Activated naive CD4-positive, alpha-beta T cell treated with anti-CD3 and anti-CD28 coated beads, Interleukin-2, amount 50 U/mL, for 72 hours (primary cell): Measurements from ENCODE around the gene GLTP. TPM values are rescaled to one million over a fixed set of nuclear protein-coding genes. Genes with fewer than 3 reads are reported as not detected.
"Not testable (repeated sequence)": the region's sequence is repeated elsewhere in the genome, so short reads cannot be mapped to it uniquely, and the experiment has no call there.

Source experiments
- ATAC-seq, 2 donors: fragments of 150-1000 bp; cut with Tn5 transposase; 2 replicates each; pipeline ENCODE4 v1.10.0; 2021; ENCODE audit warnings: mild to moderate bottlenecking in 2 of 2, moderate library complexity in 2 of 2
- DNase-seq, 2 donors: peaks; one replicate each; pipeline ENCODE4 v3.0.0; 2021 to 2022; ENCODE audit warnings: low spot score in 2 of 2
- H3K27ac Mint-ChIP-seq, 2 donors: one replicate each; pipeline ENCODE4 v1.8.0; 2022; ENCODE audit warnings: mild to moderate bottlenecking in 2 of 2, mixed read lengths in 2 of 2
- H3K36me3 Mint-ChIP-seq, 2 donors: one replicate each; pipeline ENCODE4 v1.8.0; 2022; ENCODE audit warnings: mixed read lengths in 2 of 2
- H3K9me3 Mint-ChIP-seq, 2 donors: one replicate each; pipeline ENCODE4 v1.8.0; 2022; ENCODE audit warnings: mixed read lengths in 2 of 2
- total RNA-seq, 2 donors: library from RNA; stranded (reverse); gene quantifications; one replicate each; pipeline ENCODE4 v1.2.3, GENCODE V29; 2022

GLTP gene
- total RNA-seq, 2 donors from 2014 or later, result 22.2 to 24.9 TPM

DNA sequence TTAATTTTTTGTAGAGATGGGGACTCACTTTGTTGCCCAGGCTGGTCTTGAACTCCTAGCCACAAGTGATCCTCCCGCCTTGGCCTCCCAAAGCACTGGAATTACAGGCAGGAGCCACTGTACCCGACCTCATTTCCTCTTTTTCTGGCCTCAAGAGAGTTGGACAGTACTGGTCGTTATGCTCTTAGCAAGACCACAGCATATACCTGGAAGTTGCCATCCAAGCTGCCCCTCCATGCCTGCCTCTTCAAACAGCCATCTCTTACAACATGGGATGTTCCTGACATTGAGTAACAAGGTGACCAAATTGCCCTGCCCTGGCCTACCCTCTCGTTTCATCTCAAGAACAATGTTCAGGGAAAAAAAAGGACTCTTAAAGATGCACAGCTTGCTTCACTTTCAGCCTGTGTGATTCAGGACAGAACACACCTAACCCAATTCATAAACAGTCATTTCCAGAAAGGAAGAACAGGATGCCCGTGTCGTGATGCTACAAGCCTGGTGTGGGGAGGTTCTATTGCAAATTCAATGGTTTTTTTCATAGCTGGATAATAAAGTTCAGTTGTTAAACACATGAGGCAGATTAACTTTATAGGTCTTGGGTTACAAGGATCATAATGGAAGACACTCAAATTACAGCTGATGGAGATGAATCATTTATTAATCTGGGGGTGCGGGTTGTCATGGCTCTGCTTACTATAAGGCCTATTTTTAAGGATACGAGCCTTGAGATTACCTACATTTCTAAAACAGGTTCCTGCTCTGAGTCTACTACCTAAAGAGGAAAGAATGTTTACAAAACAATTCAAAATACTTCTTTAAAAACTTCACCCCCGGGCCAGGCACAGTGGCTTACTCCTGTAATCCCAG, 11.9 kb downstream of the GLTP start:
- Mint-ChIP-seq H3K27ac (peak overlapping the region in 1 of 2 donors; percentile 3), H3K36me3 (no peaks in the 10 kb centered on the region), H3K9me3 (no peaks in the 10 kb centered on the region)
- ATAC-seq (peak; percentile 57 to 85), DNase-seq (no peak)

DNA sequence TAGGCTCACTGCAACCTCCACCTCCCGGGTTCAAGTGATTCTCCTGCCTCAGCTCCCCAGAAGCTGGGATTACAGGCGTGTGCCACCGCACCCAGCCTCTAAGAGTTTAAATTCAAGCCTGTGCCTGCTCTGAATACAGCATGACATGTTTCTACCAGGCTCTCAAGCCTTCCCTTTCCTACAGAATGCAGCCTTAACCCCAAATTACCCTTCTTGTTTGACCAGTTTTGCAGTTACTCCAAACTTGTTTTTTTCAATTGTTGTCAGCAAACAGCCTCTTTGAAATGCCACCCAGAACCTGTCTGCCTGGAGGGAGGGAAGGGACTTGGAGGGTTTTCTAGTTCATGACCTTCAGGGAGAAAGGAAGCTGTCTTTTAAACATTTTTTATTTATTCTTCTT, 15.4 kb downstream of the GLTP start:
- Mint-ChIP-seq H3K27ac (no peak overlapping the region), H3K9me3 (no peaks in the 10 kb centered on the region), H3K36me3 (no peaks in the 10 kb centered on the region)
- ATAC-seq (no peak), DNase-seq (no peak)

DNA sequence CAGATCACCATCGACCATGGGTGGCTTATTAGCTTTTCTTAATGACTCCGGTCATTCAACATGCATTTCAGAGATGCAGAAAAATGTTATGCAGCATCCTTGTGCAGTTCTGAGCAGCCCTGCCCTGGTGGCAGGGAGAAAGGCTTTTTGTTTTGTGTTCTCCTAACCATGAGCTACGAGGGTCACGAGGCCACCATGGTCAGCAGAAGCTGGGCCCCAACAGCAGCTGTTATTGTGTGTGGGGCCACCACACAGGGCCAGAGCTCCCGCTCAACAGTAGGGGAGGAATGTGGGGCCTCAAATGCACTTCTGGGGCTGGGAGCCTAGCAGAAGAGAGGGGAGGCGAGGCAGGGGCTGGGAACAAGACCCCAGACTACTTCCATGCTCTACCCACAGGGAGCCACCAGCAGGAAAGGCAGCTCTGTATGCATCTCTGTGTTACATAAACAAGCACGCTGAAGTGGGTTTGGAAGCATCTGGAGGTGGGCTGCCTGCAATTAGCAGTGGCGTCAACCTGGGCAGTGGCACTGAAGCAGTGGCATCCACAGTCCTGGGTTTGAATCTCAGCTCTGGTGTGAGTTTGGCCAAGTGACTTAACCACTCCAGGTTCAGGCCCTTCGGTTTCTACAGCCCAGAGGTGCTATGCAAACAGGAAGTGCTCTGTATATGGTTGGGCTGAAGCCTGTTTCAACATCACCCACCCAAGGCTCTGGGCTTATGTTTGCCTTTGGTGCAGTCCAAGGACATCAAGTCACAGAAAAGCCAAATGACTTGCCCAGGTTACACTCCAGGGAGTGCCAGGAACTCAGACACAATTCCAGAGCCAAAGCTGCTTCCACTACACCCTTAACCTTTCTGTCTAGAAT, 16.3 kb downstream of the GLTP start:
- H3K27ac Mint-ChIP-seq, result peak overlapping the region in 1 of 2 donors; percentile 74
- H3K36me3 Mint-ChIP-seq, result no peaks in the 10 kb centered on the region
- no peaks in the 10 kb centered on the region for H3K9me3 Mint-ChIP-seq
- DNase-seq, result no peak
- no peak for ATAC-seq

DNA sequence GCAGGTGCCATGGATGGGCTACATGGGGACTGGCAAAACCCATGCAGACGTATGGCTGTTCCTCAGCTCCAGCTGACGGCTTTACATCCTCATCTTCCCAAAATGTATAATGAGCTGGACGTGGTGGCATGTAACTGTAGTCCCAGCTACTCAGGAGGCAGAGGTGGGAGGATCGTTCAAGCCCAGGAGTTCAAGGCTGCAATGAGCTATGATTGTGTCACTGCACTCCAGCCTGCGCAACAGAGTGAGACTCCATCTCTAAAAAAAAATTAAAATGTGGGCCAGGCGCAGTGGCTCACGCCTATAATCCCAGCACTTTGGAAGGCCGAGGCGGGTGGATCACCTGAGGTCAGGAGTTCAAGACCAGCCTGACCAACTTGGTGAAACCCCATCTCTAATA, 17.9 kb downstream of the GLTP start:
- not testable (repeated sequence) for DNase-seq, ATAC-seq, H3K36me3 Mint-ChIP-seq, H3K9me3 Mint-ChIP-seq
- peak overlapping the region in 1 of 2 donors; percentile 37 for H3K27ac Mint-ChIP-seq

DNA sequence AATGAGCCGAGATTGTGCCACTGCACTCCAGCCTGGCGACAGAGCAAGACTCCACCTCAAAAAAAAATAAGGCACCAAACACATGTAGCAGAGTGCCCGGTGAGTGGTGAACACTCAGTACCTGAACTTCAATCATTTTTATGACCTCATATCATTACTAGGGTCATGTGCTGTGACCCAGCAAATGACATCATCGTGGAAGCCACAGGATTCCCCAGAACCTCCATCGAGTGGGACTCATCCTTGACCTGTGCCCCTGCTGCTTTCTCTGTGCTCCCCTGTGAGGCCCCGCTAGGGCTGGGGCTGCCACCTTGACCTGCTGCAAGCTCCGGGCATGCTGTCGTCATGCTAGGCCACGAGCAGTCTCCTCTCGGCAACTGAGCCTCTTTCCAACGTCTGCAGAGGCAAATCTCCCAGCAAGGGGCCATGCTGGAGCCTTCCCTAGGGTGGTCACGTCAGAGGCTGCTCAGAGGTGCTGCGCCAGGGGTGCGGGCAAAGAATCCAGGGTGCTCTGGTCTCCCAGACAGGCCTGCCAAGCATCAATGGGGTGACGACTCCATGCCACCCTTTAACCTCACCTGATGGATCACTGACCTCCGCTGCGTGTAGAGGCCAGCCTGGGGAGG, 18.5 kb downstream of the GLTP start:
- peak in 1 of 2 donors; percentile 40 for ATAC-seq
- Mint-ChIP-seq H3K36me3 (no peaks in the 10 kb centered on the region), H3K9me3 (no peaks in the 10 kb centered on the region), H3K27ac (peak overlapping the region in 1 of 2 donors; percentile 37)
- no peak for DNase-seq

DNA sequence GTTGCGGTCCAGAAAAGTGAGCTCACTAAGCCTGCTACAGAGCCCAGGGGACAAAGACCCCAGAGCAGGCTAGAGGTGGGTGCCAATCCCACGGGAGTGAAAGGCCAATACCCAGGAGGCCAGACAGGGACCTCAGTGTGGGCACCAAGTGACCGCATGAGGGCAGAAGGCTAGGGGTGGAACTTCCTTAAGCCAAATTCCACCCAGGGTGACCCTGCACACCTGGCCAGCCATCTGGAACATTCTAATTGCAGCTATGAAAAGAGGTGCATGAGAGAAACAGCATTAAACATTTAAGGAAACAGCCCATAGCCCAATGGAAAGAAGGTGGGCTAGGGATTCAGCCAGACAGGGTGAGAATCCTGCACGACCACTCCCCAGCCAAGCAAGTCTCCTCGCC, 19.4 kb downstream of the GLTP start:
- H3K27ac Mint-ChIP-seq, result no peak overlapping the region
- H3K9me3 Mint-ChIP-seq, result no peaks in the 10 kb centered on the region
- ATAC-seq (no peak), DNase-seq (no peak)
- H3K36me3 Mint-ChIP-seq, result no peaks in the 10 kb centered on the region

DNA sequence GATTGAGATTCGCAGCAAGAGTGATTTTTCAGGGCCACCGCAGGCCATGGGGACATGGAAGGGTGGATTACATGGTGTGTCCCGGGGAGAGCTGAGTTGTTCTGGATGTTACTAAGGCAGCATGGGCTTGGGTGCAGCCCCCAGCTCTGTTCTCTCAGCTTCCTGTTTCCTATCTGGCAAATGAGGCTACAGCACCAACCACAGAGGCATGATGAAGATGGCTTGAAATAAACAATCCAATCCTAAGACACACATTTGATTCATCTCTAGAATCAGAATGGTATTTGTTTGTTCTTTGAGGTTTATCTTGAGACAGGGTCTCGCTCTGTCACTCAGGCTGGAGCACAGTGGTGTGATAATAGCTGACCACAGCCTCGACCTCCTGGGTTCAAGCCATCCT, 21.6 kb downstream of the GLTP start:
- H3K36me3 Mint-ChIP-seq, result no peaks in the 10 kb centered on the region
- peak overlapping the region; percentile 5 to 33 for H3K27ac Mint-ChIP-seq

DNA sequence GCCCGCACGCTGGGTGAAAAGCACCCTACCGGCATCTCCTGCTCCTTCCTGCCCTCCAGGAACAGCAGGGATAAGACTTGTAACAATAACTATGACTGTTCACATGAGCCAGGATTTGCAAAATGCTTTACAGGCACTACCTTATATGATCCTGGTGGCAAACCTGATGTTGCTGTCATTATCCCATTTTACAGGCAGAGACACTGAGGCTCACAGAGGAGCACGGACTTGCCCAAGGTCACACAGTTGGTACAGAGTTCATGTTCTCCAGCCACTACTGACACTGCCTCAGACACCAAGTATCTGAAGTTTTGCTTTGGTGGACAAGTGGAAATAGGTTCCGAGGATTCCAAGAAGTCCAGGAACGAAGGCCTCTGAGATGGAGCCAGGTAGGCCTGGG, 22.6 kb downstream of the GLTP start:
- Mint-ChIP-seq H3K27ac (peak overlapping the region in 1 of 2 donors; percentile 33), H3K9me3 (no peaks in the 10 kb centered on the region), H3K36me3 (no peaks in the 10 kb centered on the region)
- DNase-seq (no peak), ATAC-seq (no peak)

More for the DNA sequence above, 21.6 kb downstream of the GLTP start:
- DNase-seq (no peak), ATAC-seq (peak in 1 of 2 donors; percentile 32)
- no peaks in the 10 kb centered on the region for H3K9me3 Mint-ChIP-seq

DNA sequence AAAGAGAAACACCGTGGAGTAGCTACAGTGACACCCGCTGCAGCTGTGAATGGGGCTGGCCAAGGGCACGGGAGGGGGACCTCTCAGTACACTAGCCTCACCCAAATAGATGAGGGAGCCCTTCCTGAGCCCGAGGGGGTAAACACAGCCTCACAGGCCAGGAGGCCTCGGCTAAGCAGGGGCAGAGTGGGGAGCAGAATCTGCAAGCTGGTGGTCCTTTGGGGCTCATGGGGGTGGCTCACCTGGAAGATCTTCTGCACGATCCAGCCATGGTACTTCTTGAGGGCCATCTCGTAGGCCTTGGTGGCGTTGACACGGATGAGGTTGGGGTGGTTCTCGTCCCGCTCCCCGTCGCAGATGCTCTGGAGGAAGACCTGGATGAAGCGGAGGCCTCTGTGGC, 25.0 kb downstream of the GLTP start:
- H3K36me3 Mint-ChIP-seq, result no peaks in the 10 kb centered on the region
- peak overlapping the region in 1 of 2 donors; percentile 76 for H3K27ac Mint-ChIP-seq
- H3K9me3 Mint-ChIP-seq, result no peaks in the 10 kb centered on the region
- ATAC-seq (no peak), DNase-seq (no peak)

DNA sequence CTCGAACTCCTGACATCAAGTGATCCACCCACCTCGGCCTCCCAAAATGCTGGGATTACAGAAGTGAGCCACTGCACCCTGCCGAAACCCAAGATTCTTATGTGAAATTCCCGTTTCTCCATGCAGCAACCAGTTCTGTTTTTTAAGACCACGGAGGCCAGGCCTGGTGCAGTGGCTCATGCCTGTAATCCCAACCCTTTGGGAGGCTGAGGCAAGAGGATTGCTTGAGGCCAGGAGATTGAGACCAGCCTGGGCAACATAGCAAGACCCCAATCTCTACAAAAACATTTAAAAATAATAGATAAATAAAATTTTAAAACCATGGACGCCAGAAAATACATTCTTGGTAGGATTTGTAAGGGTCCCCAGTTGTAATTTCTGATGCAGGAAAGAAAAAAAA, 29.8 kb downstream of the GLTP start:
- DNase-seq, H3K9me3 Mint-ChIP-seq, ATAC-seq, H3K36me3 Mint-ChIP-seq, H3K27ac Mint-ChIP-seq: not testable (repeated sequence)

DNA sequence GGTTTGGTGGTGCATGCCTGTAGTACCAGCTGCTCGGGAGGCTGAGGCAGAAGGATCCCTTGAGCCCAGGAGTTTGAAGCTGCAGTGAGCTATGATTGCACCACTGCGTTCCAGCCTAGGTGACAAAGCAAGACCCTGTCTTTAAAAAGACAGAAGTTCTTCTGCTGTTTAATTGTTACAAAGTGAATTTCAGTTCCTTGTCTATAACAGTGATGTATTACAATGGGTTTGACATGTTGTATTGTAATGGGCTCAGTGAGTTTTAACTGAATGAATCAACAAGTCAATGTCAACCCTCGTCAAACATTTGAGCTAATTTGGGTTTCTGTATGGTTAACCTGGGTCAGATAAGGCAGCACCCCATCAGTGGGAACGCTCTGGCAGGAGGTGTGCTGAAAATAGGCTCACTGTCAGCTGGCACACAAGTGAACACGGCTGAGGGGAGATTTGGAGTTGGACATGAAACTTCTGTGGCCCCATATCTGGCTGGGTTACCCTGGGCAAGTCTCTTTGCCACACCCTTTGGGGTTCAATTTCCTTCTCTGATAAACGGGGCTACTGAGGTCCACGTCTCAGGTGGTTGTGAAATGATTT, 33.1 kb downstream of the GLTP start:
- Mint-ChIP-seq H3K27ac (no peak overlapping the region), H3K36me3 (no peaks in the 10 kb centered on the region), H3K9me3 (no peaks in the 10 kb centered on the region)
- DNase-seq, result no peak
- ATAC-seq, result no peak

DNA sequence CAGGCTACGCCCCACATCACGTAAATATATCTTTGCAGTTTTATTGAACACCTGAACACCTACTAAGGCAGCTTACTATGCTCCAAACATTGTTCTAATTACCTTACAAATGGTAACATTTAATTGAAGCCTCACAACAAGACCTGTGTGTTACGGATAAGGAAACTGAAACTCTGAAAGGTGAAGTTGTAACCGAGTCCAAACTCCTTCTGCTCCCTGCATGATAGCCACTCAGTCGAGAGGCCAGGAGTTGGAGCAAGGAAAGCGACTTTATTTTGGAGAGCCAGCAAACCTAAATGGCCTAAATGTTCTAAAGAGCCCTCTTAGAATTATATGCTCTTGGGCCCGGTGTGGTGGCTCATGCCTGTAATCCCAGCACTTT, 34.5 kb downstream of the GLTP start:
- Mint-ChIP-seq H3K27ac (peak overlapping the region in 1 of 2 donors; percentile 46), H3K36me3 (no peaks in the 10 kb centered on the region), H3K9me3 (no peaks in the 10 kb centered on the region)
- ATAC-seq, result no peak
- no peak for DNase-seq

DNA sequence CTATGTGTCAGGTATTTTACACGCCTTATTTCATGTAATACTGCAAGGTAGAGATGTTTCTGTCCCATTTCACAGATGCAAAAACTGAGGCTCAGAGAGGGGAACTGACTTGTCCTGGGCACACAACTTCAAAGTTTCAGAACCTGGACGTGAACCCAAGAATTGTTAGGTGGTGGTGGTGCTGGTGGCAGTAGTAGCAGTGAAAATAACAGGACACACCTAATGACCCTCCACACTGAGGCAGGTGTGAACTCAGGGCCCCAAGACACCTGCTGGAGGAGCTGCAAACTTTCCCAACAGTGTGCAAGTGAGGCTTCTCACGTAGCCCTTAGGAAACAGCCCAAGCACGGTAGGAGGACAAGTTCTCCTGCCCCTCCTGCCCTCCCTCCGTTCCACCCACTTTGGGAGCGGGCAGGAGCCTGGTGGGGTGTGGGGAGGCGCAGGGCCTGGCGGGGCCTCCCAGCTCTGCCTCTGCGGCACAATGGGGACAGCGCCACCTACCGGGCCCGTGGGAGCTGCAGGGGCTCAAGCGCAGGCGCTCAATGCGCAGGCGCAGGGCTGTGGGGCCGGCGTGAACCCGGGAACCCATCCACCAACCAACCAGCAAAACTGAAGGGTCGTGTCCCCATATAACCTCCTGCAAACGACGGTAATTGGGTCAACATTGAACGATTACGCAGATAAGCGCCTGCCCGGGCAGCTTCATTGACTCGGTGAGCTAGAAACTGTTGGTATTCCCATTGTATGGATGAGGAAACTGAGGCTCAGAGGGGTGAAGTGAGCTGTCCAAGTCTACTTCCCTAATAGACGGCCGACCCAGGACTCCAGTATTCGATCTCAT, 35.1 kb downstream of the GLTP start:
- H3K27ac Mint-ChIP-seq, result peak overlapping the region in 1 of 2 donors; percentile 46
- H3K36me3 Mint-ChIP-seq, result no peaks in the 10 kb centered on the region
- DNase-seq (peak; percentile 92 to 99), ATAC-seq (peak; percentile 97)
- H3K9me3 Mint-ChIP-seq, result no peaks in the 10 kb centered on the region

DNA sequence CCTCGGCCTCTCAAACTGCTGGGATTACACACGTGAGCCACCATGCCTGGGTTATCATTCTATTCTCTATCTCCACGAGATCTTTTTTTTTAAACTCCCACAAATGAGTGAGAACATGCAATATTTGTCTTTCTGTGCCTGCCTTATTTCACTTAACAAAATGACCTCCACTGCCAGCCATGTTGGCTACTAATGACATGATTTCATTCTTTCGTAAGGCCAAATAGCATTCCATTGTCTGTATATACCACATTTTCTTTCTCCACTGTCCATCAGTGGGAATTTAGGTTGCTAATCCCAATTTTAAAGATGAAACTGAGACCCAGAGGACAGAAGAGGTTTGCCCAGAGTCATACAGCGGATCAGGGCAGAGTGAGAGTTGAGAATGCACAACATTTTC, 36.2 kb downstream of the GLTP start:
- no peak for DNase-seq
- Mint-ChIP-seq H3K9me3 (no peaks in the 10 kb centered on the region), H3K36me3 (no peaks in the 10 kb centered on the region), H3K27ac (no peak overlapping the region)
- no peak for ATAC-seq

DNA sequence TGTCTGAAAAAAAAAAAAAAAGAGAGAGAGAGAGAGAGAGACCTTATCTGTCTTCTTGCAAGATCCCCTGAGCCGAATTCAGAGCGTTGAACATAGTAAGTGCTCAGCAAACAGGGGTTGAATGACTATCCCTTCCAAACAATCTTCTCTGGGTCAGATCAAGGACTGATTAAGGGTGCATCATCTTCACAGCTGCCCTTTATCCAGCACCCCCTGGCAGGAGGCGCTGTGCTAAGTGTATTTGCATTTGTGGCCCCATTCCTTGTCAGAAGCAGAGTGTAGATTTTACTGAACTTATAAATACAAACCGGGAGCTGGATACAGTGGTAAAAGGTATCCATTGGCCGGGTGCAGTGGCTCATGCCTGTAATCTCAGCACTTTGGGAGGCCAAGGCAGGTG, 38.3 kb downstream of the GLTP start:
- Mint-ChIP-seq H3K36me3 (no peaks in the 10 kb centered on the region), H3K9me3 (no peaks in the 10 kb centered on the region), H3K27ac (no peak overlapping the region)
- no peak for ATAC-seq
- no peak for DNase-seq

DNA sequence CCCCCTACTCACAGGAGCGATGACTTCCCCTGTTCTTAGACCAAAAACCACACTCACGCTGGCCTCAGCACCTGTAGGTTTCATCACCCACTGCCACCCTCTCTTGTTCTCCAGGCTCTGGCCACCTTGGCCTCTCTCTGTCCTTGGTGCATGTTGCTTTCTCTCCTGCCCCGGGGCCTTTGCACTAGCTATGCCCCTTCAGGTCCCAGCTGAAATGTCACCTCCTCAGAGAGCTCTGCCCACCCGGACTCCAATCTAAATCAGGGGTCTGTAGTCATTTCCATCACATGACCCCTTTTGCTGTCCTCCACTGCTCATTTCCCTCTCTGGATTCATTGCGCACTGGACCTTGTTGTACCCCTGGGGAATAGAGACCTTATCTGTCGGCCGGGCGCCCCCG, 39.0 kb downstream of the GLTP start:
- peak overlapping the region in 1 of 2 donors; percentile 51 for H3K27ac Mint-ChIP-seq
- no peaks in the 10 kb centered on the region for H3K36me3 Mint-ChIP-seq
- DNase-seq (no peak), ATAC-seq (no peak)
- no peaks in the 10 kb centered on the region for H3K9me3 Mint-ChIP-seq
